Measurements from ENCODE around the gene AFF2.

DNA sequence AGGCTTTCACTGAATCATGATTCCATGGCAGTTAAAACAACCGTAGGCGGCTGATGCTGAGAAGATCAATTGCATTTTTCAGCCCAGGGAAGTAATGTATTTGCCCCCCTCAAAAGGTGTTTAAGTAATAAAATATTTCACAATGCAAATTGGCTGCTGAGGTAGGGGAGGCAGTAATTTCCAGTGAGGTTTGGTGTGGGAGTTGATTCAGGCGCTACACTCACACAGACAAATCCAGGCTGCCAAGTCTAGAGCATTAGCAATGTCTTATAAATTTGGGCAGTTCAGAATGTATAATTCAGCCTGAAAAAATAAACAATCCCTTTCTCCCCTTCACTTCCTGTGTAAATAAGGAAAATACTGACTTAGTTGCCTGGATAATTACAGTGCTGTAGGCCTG, 543.0 kb downstream of the AFF2 start:
- TF ChIP-seq POLR2A (IDR thresholded peaks at IDR 0.05; ENCODE audit: low read depth, low read length) (no peak), SPI1 (IDR thresholded peaks at IDR 0.05; ENCODE audit: low read depth, low read length) (no peak), POLR2AphosphoS5 (IDR thresholded peaks at IDR 0.05; ENCODE audit: low read depth, low read length) (no peak), TAF1 (IDR thresholded peaks at IDR 0.05; ENCODE audit: low read depth, low read length) (no peak), POU2F2 (IDR thresholded peaks at IDR 0.05; ENCODE audit: low read depth, low read length) (no peak), PAX5 (IDR thresholded peaks at IDR 0.05; ENCODE audit: insufficient read depth, low read length, severe bottlenecking) (no peak)
